IPS DF 19.7 (cell line): ENCODE measurements around the gene FAN1.

Source experiments
- DNase-seq: peaks from one replicate; pipeline ENCODE4 v3.0.0-alpha.2; 2013; ENCODE audit warnings: low read depth, low spot score

Gene FAN1

GRCh38 chr15:30956216-30957124, 52.8 kb downstream of the FAN1 start:
- no peak for DNase-seq

GRCh38 chr15:30958219-30958618, 54.5 kb downstream of the FAN1 start:
- DNase-seq = no peak

GRCh38 chr15:30962079-30962478, 58.4 kb downstream of the FAN1 start:
- DNase-seq = no peak

GRCh38 chr15:30962659-30963058, 58.9 kb downstream of the FAN1 start:
- no peak for DNase-seq

- no peak for DNase-seq
Observed at GRCh38 chr15:30963681-30964080, 60.0 kb downstream of the FAN1 start.

- no peak for DNase-seq
Observed at GRCh38 chr15:30969724-30970123, 66.0 kb downstream of the FAN1 start.

- no peak for DNase-seq
Observed at GRCh38 chr15:30973379-30973778, 69.7 kb downstream of the FAN1 start.

- DNase-seq = no peak
Observed at GRCh38 chr15:30974112-30974511, 70.4 kb downstream of the FAN1 start.

- no peak for DNase-seq
Observed at GRCh38 chr15:30978328-30978727, 74.6 kb downstream of the FAN1 start.

- no peak for DNase-seq
Observed at GRCh38 chr15:30979457-30979856, 75.7 kb downstream of the FAN1 start.

- DNase-seq = no peak
Observed at GRCh38 chr15:30984118-30984517, 80.4 kb downstream of the FAN1 start.

- no peak for DNase-seq
Observed at GRCh38 chr15:30984542-30984941, 80.8 kb downstream of the FAN1 start.

GRCh38 chr15:30985081-30985531, 81.4 kb downstream of the FAN1 start:
- DNase-seq = no peak

GRCh38 chr15:30990036-30990435, 86.3 kb downstream of the FAN1 start:
- no peak for DNase-seq

- no peak for DNase-seq
Observed at GRCh38 chr15:30990446-30991254, 86.9 kb downstream of the FAN1 start.

- no peak for DNase-seq
Observed at GRCh38 chr15:30991255-30992235, 87.8 kb downstream of the FAN1 start, which contains the start of gene MTMR10. MTMR10 (minus strand) TSS chr15:30991628; CDS start chr15:30991506, 122 bp downstream.

- DNase-seq = no peak
Observed at GRCh38 chr15:30992249-30992864, 88.6 kb downstream of the FAN1 start.
